NCI-H2081 treated with DMSO at 0.1 percent for 48 hours (cell line): Measurements from ENCODE around the gene RASD1.

Source experiments
- DNase-seq: peaks from one replicate; lab custom pipeline; 2025; lab: John Stamatoyannopoulos, UW

The RASD1 gene

GRCh38 chr17:17527534-17527933 is 31.3 kb upstream of the RASD1 start:
- DNase-seq = no peak

GRCh38 chr17:17526369-17526768 is 30.2 kb upstream of the RASD1 start:
- no peak for DNase-seq

GRCh38 chr17:17525956-17526355 is 29.8 kb upstream of the RASD1 start:
- DNase-seq = no peak

- DNase-seq = no peak
These were observed 29.1 kb upstream of the RASD1 start for GRCh38 chr17:17525311-17525710.

GRCh38 chr17:17523731-17524490 is 27.7 kb upstream of the RASD1 start:
- no peak for DNase-seq

- DNase-seq = no peak
These were observed 27.0 kb upstream of the RASD1 start for GRCh38 chr17:17523001-17523730.

- DNase-seq = no peak
These were observed 24.5 kb upstream of the RASD1 start for GRCh38 chr17:17520599-17521232.

GRCh38 chr17:17519886-17520285 is 23.7 kb upstream of the RASD1 start:
- no peak for DNase-seq

GRCh38 chr17:17518951-17519350 is 22.8 kb upstream of the RASD1 start:
- DNase-seq = no peak

GRCh38 chr17:17518014-17518413 is 21.8 kb upstream of the RASD1 start:
- DNase-seq = no peak

GRCh38 chr17:17516941-17517720 is 20.9 kb upstream of the RASD1 start:
- DNase-seq = no peak

- no peak for DNase-seq
These were observed 20.0 kb upstream of the RASD1 start for GRCh38 chr17:17515934-17516930.

GRCh38 chr17:17514993-17515933 is 19.1 kb upstream of the RASD1 start:
- no peak for DNase-seq

- no peak for DNase-seq
These were observed 18.3 kb upstream of the RASD1 start for GRCh38 chr17:17514361-17514992.

- no peak for DNase-seq
These were observed 17.4 kb upstream of the RASD1 start for GRCh38 chr17:17513626-17514025.

- no peak for DNase-seq
These were observed 16.7 kb upstream of the RASD1 start for GRCh38 chr17:17512866-17513265.

GRCh38 chr17:17511881-17512858 is 16.0 kb upstream of the RASD1 start:
- DNase-seq = no peak

GRCh38 chr17:17511293-17511741 is 15.1 kb upstream of the RASD1 start:
- no peak for DNase-seq
